RWPE2 (cell line): ENCODE results near the gene SOD3.

Source experiments
- ATAC-seq: fragments of 200-7000 bp; cut with Tn5 transposase; 3 replicates; pipeline ENCODE4 v1.9.1; 2021; ENCODE audit warnings: low read depth
- DNase-seq: peaks from one replicate; pipeline ENCODE4 v3.0.0-alpha.2; 2020; ENCODE audit warnings: low spot score
- H3K27ac ChIP-seq: fragments of 450-650 bp; 2 replicates; pipeline ENCODE4 v1.5.1; 2017; ENCODE audit warnings: mild to moderate bottlenecking; ENCODE audit not compliant: poor library complexity, severe bottlenecking
- H3K27me3 ChIP-seq: fragments of 250-450 bp; sonication (Bioruptor Pico); 2 replicates; pipeline ENCODE4 v1.5.1; 2021; ENCODE audit warnings: mild to moderate bottlenecking, moderate library complexity; ENCODE audit not compliant: insufficient read depth, poor library complexity, severe bottlenecking
- H3K36me3 ChIP-seq: fragments of 250-450 bp; sonication (Bioruptor Pico); 2 replicates; pipeline ENCODE4 v1.5.1; 2020; ENCODE audit warnings: low read depth, mild to moderate bottlenecking, moderate library complexity
- H3K4me1 ChIP-seq: fragments of 250-450 bp; sonication (Bioruptor Pico); 2 replicates; pipeline ENCODE4 v1.5.1; 2021; ENCODE audit warnings: mild to moderate bottlenecking, moderate library complexity; ENCODE audit not compliant: insufficient read depth, poor library complexity, severe bottlenecking
- H3K4me3 ChIP-seq: fragments of 250-450 bp; sonication (Bioruptor Pico); 2 replicates; pipeline ENCODE4 v1.5.1; 2021; ENCODE audit warnings: mild to moderate bottlenecking, moderate library complexity; ENCODE audit not compliant: severe bottlenecking
- H3K9me3 ChIP-seq: fragments of 250-450 bp; sonication (Bioruptor Pico); 2 replicates; pipeline ENCODE4 v1.5.1; 2021; ENCODE audit warnings: mild to moderate bottlenecking, moderate library complexity; ENCODE audit not compliant: severe bottlenecking
- CTCF ChIP-seq: fragments of 450-650 bp; IDR thresholded peaks from one replicate; pipeline ENCODE4 v1.5.1; 2017; ENCODE audit warnings: mild to moderate bottlenecking, moderate library complexity; ENCODE audit not compliant: poor library complexity, severe bottlenecking

The SOD3 gene

GRCh38 chr4:24805067-24805466 is 9.7 kb downstream of the SOD3 start:
- no peak overlapping the region for H3K4me3 ChIP-seq
- no peaks in the 10 kb centered on the region for H3K9me3 ChIP-seq
- H3K4me1 ChIP-seq: peaks cover 11% of the 10 kb centered on the region
- no peaks in the 10 kb centered on the region for H3K36me3 ChIP-seq
- no peak overlapping the region for H3K27ac ChIP-seq
- DNase-seq: no peak
- TF ChIP-seq CTCF: no peak
- ATAC-seq: peak; percentile 73
- no peaks in the 10 kb centered on the region for H3K27me3 ChIP-seq

GRCh38 chr4:24805566-24805965 is 10.2 kb downstream of the SOD3 start:
- no peak overlapping the region for H3K4me3 ChIP-seq
- DNase-seq (no peak), ATAC-seq (no peak)
- TF ChIP-seq CTCF: no peak
- no peaks in the 10 kb centered on the region for H3K27me3 ChIP-seq
- no peaks in the 10 kb centered on the region for H3K36me3 ChIP-seq
- H3K4me1 ChIP-seq: peaks cover 11% of the 10 kb centered on the region
- H3K9me3 ChIP-seq: no peaks in the 10 kb centered on the region
- no peak overlapping the region for H3K27ac ChIP-seq

- Histone ChIP-seq H3K4me1 (peaks cover 11% of the 10 kb centered on the region), H3K27me3 (no peaks in the 10 kb centered on the region), H3K4me3 (no peak overlapping the region), H3K9me3 (no peaks in the 10 kb centered on the region), H3K27ac (no peak overlapping the region), H3K36me3 (no peaks in the 10 kb centered on the region)
- TF ChIP-seq CTCF: no peak
- ATAC-seq: no peak
- DNase-seq: no peak
These were observed 11.0 kb downstream of the SOD3 start for GRCh38 chr4:24806206-24806990.

GRCh38 chr4:24807611-24808010 is 12.2 kb downstream of the SOD3 start:
- ATAC-seq: no peak
- Histone ChIP-seq H3K9me3 (no peaks in the 10 kb centered on the region), H3K4me1 (peaks cover 11% of the 10 kb centered on the region), H3K27ac (no peak overlapping the region), H3K36me3 (no peaks in the 10 kb centered on the region), H3K27me3 (no peaks in the 10 kb centered on the region), H3K4me3 (no peak overlapping the region)
- no peak for TF ChIP-seq CTCF
- DNase-seq: no peak

- Histone ChIP-seq H3K36me3 (no peaks in the 10 kb centered on the region), H3K27me3 (no peaks in the 10 kb centered on the region), H3K4me3 (no peak overlapping the region), H3K9me3 (no peaks in the 10 kb centered on the region), H3K27ac (no peak overlapping the region), H3K4me1 (peaks cover 11% of the 10 kb centered on the region)
- ATAC-seq (no peak), DNase-seq (no peak)
- TF ChIP-seq CTCF: no peak
These were observed 12.9 kb downstream of the SOD3 start for GRCh38 chr4:24808261-24808660.
